Muscle of back (tissue), 11 donors: Measurements from ENCODE around the gene DDX27. TPM values are rescaled to one million over a fixed set of nuclear protein-coding genes. Genes with fewer than 3 reads are reported as not detected.

Source experiments
- DNase-seq, 3 donors: peaks; one replicate each; pipeline versions ENCODE4 v3.0.0 to v3.0.0-alpha.2; 2013
- polyA plus RNA-seq, 10 donors: library from polyadenylated mRNA; unstranded; fragments of 120-200 nt; gene quantifications; one replicate each; pipeline ENCODE4 v1.2.1, GENCODE V29; 2013; ENCODE audit not compliant: insufficient read length in 10 of 10

Gene DDX27
- polyA plus RNA-seq, 10 donors = 25.5 to 33.6 (median 28.0) TPM

DNA sequence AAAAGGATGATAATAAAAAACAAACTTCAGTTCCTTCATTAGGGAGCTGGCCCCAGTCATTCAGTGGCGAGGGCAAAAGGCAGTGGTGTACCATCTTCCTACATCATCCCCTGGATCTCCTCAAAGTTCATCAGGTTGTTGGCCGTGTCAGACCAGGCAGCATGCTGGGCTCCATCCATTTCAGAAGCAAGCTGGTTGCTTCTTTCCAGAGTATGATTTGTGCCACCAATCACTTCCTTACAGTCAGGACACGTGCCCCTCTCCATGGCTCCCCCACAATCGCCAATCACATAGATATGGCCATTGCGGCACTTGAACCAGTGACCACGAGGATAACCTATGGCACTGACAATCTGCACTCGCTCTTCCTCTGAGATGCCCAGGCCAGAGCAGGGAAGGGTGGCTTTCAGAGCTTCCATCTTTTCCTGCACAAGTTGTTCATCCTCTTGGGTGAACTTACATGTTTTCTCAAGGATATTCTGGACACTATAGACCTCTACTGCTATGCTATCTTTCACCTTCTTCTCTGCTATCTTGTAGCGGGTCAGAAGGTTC, 28.0 kb downstream of the DDX27 start:
- no peak for DNase-seq

DNA sequence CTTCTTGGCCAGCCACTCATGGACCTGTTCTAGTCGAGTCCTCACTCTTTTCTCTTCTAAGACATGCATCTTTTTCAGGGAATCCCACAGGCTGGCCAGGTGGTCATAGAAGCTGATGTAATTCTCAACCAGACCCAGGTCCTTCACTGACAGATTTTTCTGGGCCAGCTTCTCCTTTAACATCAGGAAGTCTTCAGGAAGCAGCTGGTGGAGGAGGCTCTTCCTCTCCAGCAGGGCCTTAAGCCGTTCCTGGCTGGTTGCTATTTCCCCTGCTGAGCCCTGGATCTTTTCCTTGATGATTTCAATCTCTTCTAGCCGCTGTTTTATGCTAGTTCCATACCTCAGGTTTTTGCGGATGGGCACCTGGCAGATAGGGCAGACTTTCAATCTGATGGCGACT, 28.6 kb downstream of the DDX27 start:
- no peak for DNase-seq

DNA sequence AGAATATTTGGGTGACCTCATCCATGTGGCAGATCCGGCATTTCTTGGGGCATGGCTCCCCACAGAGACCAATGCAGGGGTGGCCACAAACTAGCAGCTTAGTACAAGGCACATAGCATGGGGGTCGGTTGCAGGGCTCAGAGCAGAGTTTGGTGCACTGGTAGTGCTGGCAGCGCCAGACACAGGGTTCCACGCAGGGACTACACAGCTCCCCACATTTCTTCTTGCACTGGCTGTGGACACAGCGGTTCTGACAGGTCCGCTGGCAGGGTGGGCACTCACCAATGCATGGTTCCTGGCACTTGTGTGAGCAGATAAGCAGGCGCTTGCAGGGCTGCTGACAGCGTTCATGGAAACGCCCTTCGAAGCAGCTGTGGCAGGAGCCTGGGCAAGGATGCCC, 29.1 kb downstream of the DDX27 start:
- DNase-seq = no peak

DNA sequence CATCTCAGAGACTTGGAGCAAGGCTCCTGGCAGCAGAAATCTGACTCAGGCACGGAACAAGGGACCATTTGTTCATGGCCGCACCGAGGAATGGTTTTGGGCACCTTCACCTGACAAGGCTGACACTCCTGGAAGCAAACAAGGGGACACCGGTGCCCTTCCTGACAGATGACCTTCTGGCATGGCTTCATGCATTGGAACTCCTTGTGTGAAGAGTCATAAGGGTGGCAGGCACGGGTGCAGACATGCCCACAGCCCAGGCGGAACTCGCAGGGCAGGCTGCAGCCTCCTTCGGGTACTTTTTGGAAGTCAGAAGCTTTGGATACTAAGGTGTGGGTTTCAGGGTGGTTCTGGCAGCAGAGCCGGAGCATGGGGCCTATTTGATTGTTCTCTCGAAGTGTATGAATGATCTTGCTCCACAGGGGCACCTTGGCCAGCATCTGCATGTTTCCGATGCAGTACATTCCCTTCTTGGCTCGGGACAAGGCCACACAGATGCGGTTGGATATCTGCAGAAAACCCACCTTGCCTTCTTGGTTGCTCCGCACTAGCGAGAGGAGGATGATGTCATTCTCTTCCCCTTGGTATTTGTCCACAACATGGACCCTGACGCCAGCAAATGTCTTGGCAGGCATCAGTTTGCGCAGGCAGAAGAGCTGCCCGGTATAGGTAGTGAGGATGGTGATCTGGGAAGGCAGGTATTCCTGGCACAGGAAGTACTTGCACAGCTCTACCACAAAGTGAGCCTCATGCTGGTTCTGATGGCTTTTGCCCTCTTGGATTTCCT, 29.9 kb downstream of the DDX27 start:
- no peak for DNase-seq

DNA sequence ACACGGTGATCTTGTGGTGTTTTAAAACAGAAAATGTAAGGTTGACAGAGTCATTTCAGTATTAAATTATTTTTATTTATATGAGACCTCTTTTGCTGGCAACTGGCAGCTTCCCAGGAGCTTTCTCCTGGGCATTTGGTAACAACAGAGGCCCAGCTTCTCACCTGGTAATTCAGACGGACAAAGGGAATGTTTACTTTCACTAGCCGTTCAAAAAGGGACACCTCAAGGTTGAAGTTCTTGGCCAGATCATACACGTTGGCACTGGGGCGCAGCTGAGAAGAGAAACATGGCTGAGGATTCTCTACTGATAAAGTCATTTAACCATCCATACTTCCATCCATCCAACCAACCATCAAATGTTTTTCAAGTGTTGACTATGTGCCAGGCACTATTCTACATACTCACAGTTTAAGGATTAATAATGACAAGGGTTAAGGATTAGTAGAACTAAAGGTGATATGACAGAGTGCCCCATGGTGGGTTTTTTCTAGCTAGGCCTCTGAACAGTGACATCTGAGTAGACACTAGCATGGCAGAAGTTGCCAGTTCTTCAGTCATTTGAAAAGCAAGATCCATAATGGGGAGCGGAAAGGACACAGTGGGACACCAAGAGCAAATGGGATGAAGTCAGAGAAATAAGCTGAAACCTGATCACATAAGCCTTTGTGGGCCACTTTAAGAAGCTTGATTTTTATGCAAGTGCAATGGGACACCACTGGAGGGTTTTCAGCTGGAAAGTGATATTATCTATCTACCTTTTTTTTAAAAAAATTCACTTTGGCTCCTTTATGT, 33.5 kb downstream of the DDX27 start:
- DNase-seq = no peak

DNA sequence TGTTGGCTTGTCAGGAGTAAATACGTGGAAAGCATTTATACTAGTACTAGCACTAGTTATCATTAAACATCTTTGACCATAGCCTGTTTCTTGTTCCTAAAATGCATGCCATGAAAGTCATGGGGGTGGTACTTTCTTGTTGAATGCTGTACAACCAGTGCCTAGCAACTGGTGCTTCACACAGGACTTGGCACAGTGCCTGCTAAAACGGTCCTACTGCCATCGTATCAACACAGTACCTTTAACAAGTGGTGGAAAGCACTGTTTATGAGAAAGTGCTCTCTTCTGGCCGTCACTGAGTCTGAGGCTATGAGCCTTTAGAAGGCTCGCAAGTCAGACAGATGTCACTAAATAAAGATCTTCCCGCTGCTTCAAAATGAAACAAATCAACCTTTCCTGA, 37.0 kb downstream of the DDX27 start:
- no peak for DNase-seq

DNA sequence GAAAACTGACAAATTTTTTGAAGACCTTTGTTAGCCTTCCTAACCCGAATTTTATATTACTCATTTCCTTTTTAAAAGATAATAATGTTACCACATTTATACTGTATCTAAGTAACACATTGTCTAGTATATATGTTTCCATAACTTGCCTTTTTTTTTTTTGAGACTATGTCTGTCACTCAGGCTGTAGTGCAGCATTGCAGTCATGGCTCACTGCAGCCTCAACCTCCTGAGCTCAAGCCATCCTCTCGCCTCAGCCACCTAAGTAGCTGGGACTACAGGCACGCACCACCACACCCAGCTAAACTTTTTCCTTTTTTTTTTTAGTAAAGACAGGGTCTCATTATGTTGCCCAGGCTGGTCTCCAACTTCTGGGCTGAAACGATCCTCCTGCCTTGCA, 40.1 kb downstream of the DDX27 start:
- no peak for DNase-seq

DNA sequence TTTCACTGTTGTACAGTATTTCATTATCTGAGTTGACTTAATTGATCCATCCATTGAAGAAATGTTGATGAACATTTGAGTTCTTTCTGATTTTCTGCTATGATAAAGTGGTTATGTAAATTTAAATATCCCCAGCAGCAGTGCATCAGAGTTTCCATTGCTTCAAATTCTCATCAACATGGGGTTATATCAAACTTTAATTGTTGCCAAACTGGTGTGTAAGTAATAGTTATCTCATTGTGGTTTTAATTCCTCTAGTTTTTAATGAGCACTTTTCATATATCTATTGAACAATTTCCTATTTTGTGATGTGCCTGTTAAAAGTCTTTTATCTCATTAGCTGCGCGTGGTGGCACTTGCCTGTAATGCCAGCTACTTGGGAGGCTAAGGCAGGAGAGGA, 40.6 kb downstream of the DDX27 start:
- DNase-seq = no peak

DNA sequence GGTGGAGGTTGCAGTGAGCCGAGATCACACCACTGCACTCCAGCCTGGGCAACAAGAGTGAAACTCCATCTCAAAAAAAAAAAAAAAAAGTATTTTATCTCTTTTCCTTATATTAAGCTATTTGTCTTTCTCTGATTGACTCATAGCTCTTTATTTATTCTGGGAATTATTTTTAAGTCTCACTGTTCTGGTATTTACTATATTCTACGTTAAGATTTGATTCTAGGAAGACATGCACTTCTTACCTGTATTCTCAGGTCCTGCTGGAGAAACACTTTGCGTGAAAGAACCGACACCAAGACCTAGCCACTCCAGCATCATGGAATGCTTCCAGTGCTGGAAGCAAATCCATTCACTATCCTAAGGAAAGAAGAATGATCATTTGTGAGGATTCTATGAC, 41.0 kb downstream of the DDX27 start:
- no peak for DNase-seq

DNA sequence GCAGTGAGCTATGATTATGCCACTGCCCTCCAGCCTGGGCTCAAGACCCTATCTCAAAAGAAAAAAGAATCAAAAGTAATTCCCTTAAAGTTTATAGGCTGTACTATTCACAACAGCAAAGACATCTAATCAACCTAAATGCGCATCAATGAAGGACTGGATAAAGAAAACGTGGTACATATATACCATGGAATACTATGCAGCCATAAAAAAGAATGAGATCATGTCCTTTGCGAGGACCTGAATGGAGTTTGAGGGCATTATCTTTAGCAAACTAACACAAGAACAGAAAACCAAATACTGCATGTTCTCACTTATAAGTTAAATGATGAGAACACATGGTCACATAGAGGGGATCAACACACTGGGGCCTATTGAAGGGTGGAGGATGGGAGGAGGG, 42.0 kb downstream of the DDX27 start:
- DNase-seq = no peak

DNA sequence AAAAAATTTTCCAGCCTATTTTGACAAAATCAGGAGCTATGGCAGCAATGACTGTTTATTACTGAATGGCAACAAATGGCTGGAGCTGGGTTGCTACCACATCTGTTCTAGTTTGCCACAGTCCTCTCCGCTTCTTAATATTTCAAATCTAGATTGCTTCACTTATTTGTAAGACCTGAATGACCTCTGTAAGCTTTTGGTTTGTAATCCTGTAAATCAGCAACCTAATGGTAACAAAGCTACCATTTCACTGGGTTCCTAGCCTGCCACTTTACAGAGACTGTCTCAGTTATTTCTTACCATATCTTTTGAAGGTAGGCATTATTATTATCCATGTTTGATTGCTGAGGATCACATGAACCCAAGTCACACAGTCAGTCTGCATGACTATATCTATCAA, 43.2 kb downstream of the DDX27 start:
- DNase-seq = no peak

DNA sequence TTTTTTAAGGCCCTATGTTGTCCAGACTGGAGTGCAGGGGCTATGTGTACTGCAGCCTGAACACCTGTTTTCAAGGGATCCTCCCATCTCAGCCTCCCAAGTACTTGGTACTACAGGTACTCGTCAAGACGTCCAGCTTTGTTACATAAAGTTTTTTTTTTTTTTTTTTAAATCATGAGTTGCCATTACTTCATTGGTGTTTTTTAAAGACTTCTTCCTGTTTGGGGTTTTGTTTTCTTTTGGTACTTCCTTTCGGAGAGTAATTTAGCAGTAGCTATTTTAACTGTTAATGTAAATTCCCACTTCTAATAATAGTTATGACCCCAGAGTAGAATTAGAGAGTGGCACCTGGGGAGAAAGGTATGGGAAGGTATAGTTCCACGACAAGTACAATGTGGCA, 48.1 kb downstream of the DDX27 start:
- no peak for DNase-seq

DNA sequence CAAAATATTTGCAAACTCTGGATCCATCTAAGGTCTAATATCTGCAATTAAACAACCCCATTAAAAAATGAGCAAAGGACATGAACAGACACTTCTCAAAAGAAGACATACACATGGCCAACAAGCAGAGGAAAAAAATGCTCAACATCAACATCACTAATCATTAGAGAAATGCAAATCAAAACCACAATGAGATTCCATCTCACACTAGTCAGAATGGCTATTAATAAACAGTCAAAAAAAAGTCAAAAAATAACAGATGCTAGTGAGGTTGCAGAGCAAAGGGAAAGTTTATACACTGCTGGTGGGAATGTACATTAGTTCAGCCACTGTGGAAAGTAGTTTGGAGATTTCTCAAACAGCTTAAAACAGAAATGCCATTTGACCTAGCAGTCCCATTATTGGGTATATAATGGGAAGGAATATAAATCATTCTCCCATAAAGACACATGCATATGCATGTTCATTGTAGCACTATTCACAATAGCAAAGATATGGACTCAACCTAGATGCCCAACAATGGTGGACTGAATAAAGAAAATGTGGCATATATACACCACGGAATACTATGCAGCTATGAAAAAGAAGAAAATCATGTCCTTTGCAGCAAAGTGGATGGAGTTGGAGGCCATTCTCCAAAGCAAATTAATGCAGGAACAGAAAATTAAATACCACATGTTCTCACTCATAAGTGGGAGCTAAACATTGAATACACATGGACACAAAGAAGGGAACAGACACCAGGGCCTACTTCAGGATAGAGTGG, 49.6 kb downstream of the DDX27 start:
- no peak for DNase-seq

DNA sequence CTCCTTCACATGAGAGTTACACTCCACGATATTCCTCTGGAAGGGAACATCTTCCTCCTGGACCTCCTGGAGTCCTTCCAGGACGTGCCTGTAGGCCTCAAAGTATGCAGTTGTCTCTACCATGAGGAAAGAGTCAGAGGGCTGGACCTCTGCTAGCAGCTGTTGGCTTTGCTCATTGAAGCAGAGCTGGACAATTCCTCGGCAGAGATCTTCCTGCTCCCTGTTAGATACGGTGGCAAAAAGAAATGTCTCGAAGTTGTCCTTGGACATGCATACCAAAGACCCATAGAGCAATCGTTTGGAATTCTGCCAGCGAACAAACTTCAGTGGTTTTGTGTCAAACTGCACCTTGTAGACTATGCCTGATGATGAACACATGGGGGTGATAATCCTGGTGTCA, 51.0 kb downstream of the DDX27 start:
- DNase-seq = peak in 1 of 3 donors; percentile 31

DNA sequence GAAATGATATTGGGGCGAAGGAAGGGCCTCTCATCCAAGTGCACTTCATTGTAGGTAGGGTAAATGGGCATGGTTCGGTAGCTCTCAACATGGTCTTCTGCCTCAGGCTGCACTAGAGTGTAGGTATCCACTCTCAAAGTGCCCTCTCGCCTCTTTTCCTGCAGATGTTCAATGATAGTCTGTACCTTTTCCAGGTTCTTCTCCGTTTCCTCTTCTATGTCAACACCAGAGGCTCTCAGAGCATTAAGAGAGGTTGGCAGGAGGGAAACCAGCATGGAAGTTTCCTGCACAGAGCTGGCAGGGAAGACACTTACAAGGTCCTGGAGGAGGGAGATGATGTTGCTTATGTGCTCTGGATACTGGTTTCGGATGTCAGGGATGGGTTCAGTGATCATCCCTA, 51.5 kb downstream of the DDX27 start:
- no peak for DNase-seq

DNA sequence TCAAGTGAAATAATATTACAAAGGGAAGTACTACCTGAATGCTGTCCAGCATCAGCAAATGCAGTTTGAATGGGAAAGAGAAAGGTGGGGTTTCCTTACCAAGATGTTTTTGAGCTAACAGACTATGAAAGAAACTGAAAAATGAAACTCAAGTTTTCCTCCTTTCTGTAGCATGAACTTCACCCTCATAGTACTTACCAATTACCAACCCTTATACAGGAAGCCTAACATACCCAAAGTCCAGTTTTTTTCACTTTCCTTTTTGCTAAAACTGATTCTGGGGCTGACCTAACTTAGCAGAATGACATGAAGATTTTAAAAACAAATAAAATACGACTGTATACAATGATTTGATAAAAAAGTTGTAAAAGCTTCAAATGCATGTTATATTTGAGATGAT, 53.4 kb downstream of the DDX27 start:
- DNase-seq = no peak

DNA sequence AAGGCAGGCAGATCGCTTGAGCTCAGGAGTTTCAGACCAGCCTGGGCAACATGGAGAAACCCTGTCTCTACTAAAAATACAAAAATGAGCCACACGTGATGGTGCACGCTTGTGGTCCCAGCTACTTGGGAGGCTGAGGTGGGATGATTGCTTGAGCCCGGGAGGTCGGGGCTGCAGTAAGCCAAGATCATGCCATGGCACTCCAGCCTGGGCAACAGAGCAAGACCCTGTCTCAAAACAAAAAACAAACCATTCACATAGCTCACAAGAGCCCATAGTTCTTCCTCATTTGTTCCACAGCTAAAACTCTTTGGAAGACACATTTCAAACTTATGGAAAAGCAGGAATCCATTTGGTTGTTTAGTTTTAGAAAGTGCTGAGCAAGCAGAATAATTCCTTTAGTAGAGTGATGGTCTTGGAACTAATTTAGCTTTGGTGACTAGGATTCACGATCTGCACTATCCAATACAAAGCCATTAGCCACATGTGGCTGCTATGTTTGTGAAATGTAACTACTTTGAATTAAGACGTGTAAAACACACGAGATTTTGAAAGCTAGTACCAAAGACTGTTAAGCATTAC, 54.6 kb downstream of the DDX27 start:
- no peak for DNase-seq

DNA sequence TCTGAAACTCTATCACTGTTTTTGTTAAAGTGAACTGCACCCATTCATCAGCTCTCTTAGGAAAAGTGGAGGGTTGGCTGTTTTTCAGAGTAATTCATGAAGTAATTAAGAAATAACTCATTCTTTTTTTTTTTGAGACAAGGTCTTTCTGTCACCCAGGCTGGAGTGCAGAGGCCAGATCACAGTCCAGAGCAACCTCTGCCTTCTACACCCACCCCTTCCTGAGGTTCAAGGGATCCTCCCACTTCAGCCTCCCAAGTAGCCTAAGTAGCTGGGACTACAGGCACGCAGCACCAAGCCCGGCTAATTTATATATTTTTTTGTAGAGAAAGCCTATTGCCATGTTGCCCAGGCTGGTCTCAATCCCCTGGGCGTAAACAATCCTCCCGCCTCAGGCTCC, 56.0 kb downstream of the DDX27 start:
- no peak for DNase-seq

DNA sequence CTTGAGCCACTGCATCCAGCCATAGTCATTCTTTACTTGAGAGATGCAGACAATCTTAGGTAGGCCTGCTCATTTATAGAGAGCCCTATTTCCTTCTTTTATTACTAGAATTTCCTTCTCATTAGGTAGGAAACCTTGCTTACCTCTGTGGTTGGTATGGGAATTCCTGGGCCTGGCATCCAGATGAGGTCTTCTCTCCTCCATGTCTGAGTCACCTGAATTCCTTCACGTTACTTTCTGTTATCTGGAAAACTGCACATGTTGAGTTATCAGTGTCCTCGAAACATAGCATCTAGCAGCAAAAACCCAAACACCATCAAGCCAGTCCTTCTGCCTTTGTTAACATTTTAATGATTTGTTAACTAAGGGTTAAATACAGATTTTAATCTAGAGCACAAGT, 56.4 kb downstream of the DDX27 start:
- DNase-seq = no peak

DNA sequence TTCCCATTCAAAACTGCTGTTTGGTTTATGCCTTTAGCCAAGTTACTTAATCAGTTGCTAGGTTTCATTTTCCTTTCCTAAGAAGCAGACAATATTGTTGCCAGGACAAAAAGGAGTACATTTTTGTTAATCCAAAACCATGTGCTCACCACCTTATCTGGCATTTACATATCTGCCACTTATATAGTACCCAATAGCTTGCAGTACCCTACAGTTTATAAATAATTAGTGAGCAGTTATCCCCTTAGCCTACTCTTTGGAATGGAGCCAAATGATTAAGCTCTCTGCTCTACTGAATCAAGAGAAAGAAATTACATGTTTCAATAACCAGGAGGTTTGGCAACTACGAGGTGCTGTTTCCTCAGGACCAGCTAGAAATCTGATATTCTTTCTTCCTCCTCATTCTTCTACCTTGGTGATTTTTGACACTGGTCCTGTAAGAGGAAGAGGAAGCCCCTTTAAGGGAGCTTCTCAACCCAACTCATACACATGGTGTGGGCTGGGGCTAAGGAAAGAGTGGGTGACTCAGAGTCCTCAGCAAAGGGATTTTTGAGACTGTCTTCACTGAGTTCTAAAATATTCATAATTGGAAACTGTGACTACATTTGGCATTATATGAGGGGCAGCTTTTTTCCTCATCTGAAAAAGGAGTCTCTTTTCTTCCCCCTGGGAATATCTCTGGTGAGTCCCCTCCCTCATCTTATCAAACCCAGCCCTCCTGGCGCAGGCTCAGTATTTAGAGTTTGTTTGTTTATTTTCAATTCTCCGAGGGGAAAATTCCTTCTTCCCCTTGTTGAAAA, 57.1 kb downstream of the DDX27 start:
- peak; percentile 38 to 72 (median 42) for DNase-seq
